H7 (cell line): Measurements from ENCODE around the gene RNASE2. TPM values are rescaled to one million over a fixed set of nuclear protein-coding genes. Genes with fewer than 3 reads are reported as not detected.
A peak's percentile ranks its signal among the peaks of the same experiment; 100 is the strongest.

Source experiments
- DNase-seq: peaks from one replicate; pipeline ENCODE4 v3.0.0; 2012
- H3K27me3 ChIP-seq: 2 replicates; pipeline ENCODE4 v1.6.0; 2011; ENCODE audit warnings: mild to moderate bottlenecking, low read length; ENCODE audit not compliant: control insufficient read depth, insufficient read depth
- H3K36me3 ChIP-seq: replicated peaks from 2 replicates; pipeline ENCODE4 v1.5.1; 2011; ENCODE audit warnings: low read length; ENCODE audit not compliant: control insufficient read depth, insufficient read depth
- H3K4me3 ChIP-seq: 2 replicates; pipeline ENCODE4 v1.5.1; 2011; ENCODE audit warnings: low read depth, mild to moderate bottlenecking, control low read depth, low read length, moderate library complexity; ENCODE audit not compliant: insufficient read depth
- total RNA-seq: library from RNA; depleted of rRNA; stranded (reverse); fragments of >200 nt; shearing (Covaris generic); gene quantifications from 2 replicates; pipeline ENCODE4 v1.2.3, GENCODE V29; 2014; rRNA removed

Gene RNASE2
- total RNA-seq, 1 experiment from 2014 or later: not detected

DNA sequence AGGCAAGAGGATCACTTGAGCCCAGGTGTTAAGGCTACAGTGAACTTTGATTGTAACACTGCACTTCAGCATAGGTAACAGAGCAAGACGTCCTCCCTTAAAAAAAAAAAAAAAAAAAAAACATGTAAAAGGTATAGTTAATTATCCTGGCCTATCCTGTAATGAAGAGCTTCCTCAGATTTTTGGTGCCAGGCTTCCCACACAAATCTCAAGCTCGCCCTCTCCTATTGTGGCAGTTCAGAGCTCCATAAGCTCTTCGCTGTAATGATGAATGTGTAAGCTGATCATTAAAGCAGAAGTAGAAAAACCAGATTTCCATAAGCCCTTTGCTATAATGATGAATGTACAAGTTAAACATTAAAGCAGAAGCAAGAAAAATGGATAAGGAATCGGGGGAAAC, 41.8 kb downstream of the RNASE2 start:
- Histone ChIP-seq H3K27me3 (no peaks in the 10 kb centered on the region), H3K36me3 (peaks cover 26% of the 10 kb centered on the region), H3K4me3 (no peak overlapping the region)
- no peak for DNase-seq

GRCh38 chr14:20997564-20997963, 42.3 kb downstream of the RNASE2 start:
- peaks cover 23% of the 10 kb centered on the region for H3K36me3 ChIP-seq
- DNase-seq: no peak
- no peaks in the 10 kb centered on the region for H3K27me3 ChIP-seq
- H3K4me3 ChIP-seq: no peak overlapping the region

DNA sequence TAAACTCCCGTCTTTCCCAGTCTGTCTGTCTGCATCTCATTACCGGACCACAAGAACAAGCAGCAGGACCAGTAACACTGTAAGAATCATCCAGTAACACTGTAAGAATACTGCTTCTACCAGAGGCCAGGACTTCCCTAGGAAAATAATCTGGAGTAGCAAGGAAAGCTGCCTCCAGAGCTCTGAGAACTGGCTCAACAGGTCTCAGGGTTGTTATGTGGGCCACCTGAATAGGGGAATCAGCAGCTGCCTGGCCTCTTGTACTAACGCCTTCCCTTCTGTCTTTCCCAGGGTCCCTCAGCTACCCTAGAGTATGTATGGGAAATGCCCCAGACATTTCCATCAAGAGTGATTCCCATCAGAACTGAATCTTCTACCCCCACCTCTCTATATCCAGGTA, 42.9 kb downstream of the RNASE2 start:
- Histone ChIP-seq H3K36me3 (peaks cover 21% of the 10 kb centered on the region), H3K4me3 (no peak overlapping the region), H3K27me3 (no peaks in the 10 kb centered on the region)
- no peak for DNase-seq

DNA sequence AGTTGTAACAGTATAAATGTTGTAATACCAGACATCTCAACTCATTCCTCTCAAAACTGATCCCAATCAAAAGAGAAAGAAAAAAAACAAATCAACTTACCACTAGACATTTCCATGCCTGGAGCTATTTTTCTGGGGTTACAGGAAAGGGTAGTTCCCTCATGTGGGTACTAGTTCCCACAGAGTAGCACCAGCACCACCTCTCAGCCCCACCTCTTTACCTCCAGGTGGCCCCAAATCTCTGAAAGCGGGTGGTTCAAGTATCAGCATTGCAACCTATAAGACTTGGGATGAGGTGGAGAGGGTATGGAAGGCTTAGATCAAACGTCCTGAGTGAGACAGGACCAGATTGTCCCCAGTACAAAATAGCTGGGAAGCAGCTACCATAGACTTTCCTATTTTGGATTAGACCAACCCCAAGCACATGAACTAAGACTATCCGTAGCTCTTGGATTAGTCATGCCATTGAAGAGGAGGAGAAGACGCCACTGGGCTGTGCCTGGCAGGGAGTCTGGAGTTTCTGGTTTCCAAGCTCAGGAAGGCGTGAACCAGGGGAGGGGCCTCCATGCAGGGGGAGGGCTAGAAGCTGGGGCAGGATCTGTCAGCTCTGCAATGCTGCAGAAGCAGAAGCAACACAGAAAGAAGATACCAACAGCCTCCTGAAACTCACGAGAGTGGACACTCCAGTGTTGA, 43.5 kb downstream of the RNASE2 start, which contains the start of gene SLC39A2:
TSS of gene SLC39A2 (plus strand) at position 620 of the 693 bp plus-strand sequence. CDS start 154 bp downstream, outside the sequence.
- Histone ChIP-seq H3K27me3 (no peaks in the 10 kb centered on the region), H3K4me3 (no peak within 1 kb of the TSS), H3K36me3 (peaks cover 20% of the 10 kb centered on the region)
- peak; percentile 61 for DNase-seq

GRCh38 chr14:20999591-20999990, 44.3 kb downstream of the RNASE2 start:
- H3K4me3 ChIP-seq: no peak overlapping the region
- H3K27me3 ChIP-seq: no peaks in the 10 kb centered on the region
- peaks cover 19% of the 10 kb centered on the region for H3K36me3 ChIP-seq
- DNase-seq: no peak

- no peaks in the 10 kb centered on the region for H3K27me3 ChIP-seq
- peaks cover 4% of the 10 kb centered on the region for H3K36me3 ChIP-seq
- no peak for DNase-seq
- H3K4me3 ChIP-seq: no peak overlapping the region
These were observed 45.9 kb downstream of the RNASE2 start for GRCh38 chr14:21001218-21001617.

GRCh38 chr14:21003788-21004346, 48.6 kb downstream of the RNASE2 start:
- Histone ChIP-seq H3K27me3 (no peaks in the 10 kb centered on the region), H3K4me3 (no peak overlapping the region)

More at GRCh38 chr14:21003788-21004346, 48.6 kb downstream of the RNASE2 start:
- H3K36me3 ChIP-seq: no peaks in the 10 kb centered on the region
- no peak for DNase-seq

Other genes with a start within 250 kb of the RNASE2 start
- gene EDDM3A, start 209.6 kb upstream of the RNASE2 start, total RNA-seq: not detected in 2 replicates
- gene EDDM3B, start 187.1 kb upstream of the RNASE2 start, total RNA-seq: not detected in 2 replicates
- gene RNASE6, start 174.2 kb upstream of the RNASE2 start, total RNA-seq: 0.66 and 0.92 TPM in 2 replicates
- 72.7 and 124 TPM in 2 replicates for gene RNASE1, start 152.6 kb upstream of the RNASE2 start, total RNA-seq
- not detected in 2 replicates for gene RNASE3, start 64.1 kb upstream of the RNASE2 start, total RNA-seq
- gene METTL17, start 34.5 kb downstream of the RNASE2 start, total RNA-seq: 109 and 131 TPM in 2 replicates
- gene SLC39A2, start 43.8 kb downstream of the RNASE2 start, total RNA-seq: 0.17 TPM in 1 of 2 replicates, not detected in the other
- gene NDRG2, start 69.6 kb downstream of the RNASE2 start, total RNA-seq: 21.5 and 33.5 TPM in 2 replicates
- gene TPPP2, start 74.7 kb downstream of the RNASE2 start, total RNA-seq: 0.15 TPM in 1 of 2 replicates, not detected in the other
- gene RNASE13, start 79.3 kb downstream of the RNASE2 start, total RNA-seq: not detected in 2 replicates
- not detected in 2 replicates for gene RNASE7, start 86.9 kb downstream of the RNASE2 start, total RNA-seq
- not detected in 2 replicates for gene RNASE8, start 102.3 kb downstream of the RNASE2 start, total RNA-seq
- 63.9 and 82.1 TPM in 2 replicates for gene ARHGEF40, start 114.8 kb downstream of the RNASE2 start, total RNA-seq
- gene ZNF219, start 143.2 kb downstream of the RNASE2 start, total RNA-seq: 71.2 and 90.3 TPM in 2 replicates
- 0.31 and 0.78 TPM in 2 replicates for gene TMEM253, start 145.6 kb downstream of the RNASE2 start, total RNA-seq
- not detected in 2 replicates for gene OR5AU1, start 200.6 kb downstream of the RNASE2 start, total RNA-seq